Chondrocyte (in vitro differentiated cells): ENCODE data around the gene PRUNE1. TPM values are rescaled to one million over a fixed set of nuclear protein-coding genes. Genes with fewer than 3 reads are reported as not detected.
A peak's percentile ranks its signal among the peaks of the same experiment; 100 is the strongest.

Source experiments
- DNase-seq: peaks from one replicate; pipeline ENCODE4 v3.0.0; 2021; ENCODE audit warnings: mixed read lengths, low spot score
- H3K27ac Mint-ChIP-seq: one replicate; pipeline ENCODE4 v1.8.0; 2021; ENCODE audit warnings: mild to moderate bottlenecking, moderate library complexity, mixed read lengths; ENCODE audit not compliant: unreplicated experiment
- H3K27me3 Mint-ChIP-seq: 2 replicates; pipeline ENCODE4 v1.8.0; 2021; ENCODE audit warnings: low read depth, mixed read lengths
- H3K36me3 Mint-ChIP-seq: 2 replicates; pipeline ENCODE4 v1.8.0; 2021; ENCODE audit warnings: low read depth, mixed read lengths
- H3K4me1 Mint-ChIP-seq: 2 replicates; pipeline ENCODE4 v1.8.0; 2021; ENCODE audit warnings: low read depth, mild to moderate bottlenecking, mixed read lengths
- H3K4me3 Mint-ChIP-seq: one replicate; pipeline ENCODE4 v1.8.0; 2021; ENCODE audit warnings: mild to moderate bottlenecking, moderate library complexity, mixed read lengths; ENCODE audit not compliant: unreplicated experiment
- H3K9me3 Mint-ChIP-seq: 2 replicates; pipeline ENCODE4 v1.8.0; 2021; ENCODE audit warnings: low read depth, mixed read lengths
- CTCF ChIP-seq: fragments of 200-600 bp; sonication (generic); IDR thresholded peaks from 2 replicates; pipeline ENCODE4 v1.5.0; 2021; ENCODE audit warnings: antibody characterized with exemption, mild to moderate bottlenecking, moderate library complexity
- total RNA-seq: library from RNA; stranded (reverse); gene quantifications from 3 replicates; pipeline ENCODE4 v1.2.1, GENCODE V29; 2021

PRUNE1 gene
- total RNA-seq, 1 donor from 2014 or later: 14.1 TPM

DNA sequence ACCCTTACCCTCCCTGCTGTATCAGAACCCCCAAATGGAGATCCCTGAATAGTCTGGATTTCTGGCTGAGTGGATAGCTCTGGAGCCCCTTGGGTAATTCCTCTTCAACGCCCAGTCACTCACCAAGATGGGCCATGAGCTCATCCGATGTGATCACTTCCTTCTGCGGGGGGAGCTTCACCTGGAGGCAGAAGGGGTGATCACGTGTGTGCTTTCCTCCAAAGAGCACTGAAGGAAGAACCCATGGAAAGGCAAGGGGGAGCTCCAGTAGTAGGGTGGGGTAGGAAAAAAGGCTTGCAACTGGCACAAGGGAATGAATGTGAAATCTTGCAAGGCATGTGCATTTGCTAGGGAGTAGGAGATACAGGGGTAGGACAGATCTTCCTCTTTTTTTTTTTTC lies 6.6 kb upstream of the PRUNE1 start:
- Mint-ChIP-seq H3K27ac (no peak overlapping the region), H3K36me3 (peaks cover 15% of the 10 kb centered on the region), H3K4me1 (peaks cover 31% of the 10 kb centered on the region), H3K4me3 (no peak overlapping the region), H3K27me3 (no peaks in the 10 kb centered on the region), H3K9me3 (no peaks in the 10 kb centered on the region)
- no peak for DNase-seq
- TF ChIP-seq CTCF: no peak

- H3K4me1 Mint-ChIP-seq: peaks cover 35% of the 10 kb centered on the region
- DNase-seq: no peak
- no peaks in the 10 kb centered on the region for H3K9me3 Mint-ChIP-seq
- TF ChIP-seq CTCF: no peak
- no peaks in the 10 kb centered on the region for H3K27me3 Mint-ChIP-seq
- H3K36me3 Mint-ChIP-seq: peaks cover 12% of the 10 kb centered on the region
- H3K4me3 Mint-ChIP-seq: no peak overlapping the region
- no peak overlapping the region for H3K27ac Mint-ChIP-seq
Observed at GRCh38 chr1:151002051-151002450, 6.2 kb upstream of the PRUNE1 start.

GRCh38 chr1:151002611-151003010 lies 5.6 kb upstream of the PRUNE1 start:
- H3K36me3 Mint-ChIP-seq: peaks cover 10% of the 10 kb centered on the region
- no peaks in the 10 kb centered on the region for H3K9me3 Mint-ChIP-seq
- no peak for DNase-seq
- H3K4me3 Mint-ChIP-seq: no peak overlapping the region
- peaks cover 41% of the 10 kb centered on the region for H3K4me1 Mint-ChIP-seq
- no peaks in the 10 kb centered on the region for H3K27me3 Mint-ChIP-seq
- no peak for TF ChIP-seq CTCF
- H3K27ac Mint-ChIP-seq: no peak overlapping the region

- H3K4me1 Mint-ChIP-seq: peaks cover 46% of the 10 kb centered on the region
- H3K4me3 Mint-ChIP-seq: no peak overlapping the region
- no peaks in the 10 kb centered on the region for H3K27me3 Mint-ChIP-seq
- peaks cover 10% of the 10 kb centered on the region for H3K36me3 Mint-ChIP-seq
- no peak for DNase-seq
- TF ChIP-seq CTCF: no peak
- H3K27ac Mint-ChIP-seq: no peak overlapping the region
- H3K9me3 Mint-ChIP-seq: no peaks in the 10 kb centered on the region
Observed at GRCh38 chr1:151003180-151003579, 5.1 kb upstream of the PRUNE1 start.

DNA sequence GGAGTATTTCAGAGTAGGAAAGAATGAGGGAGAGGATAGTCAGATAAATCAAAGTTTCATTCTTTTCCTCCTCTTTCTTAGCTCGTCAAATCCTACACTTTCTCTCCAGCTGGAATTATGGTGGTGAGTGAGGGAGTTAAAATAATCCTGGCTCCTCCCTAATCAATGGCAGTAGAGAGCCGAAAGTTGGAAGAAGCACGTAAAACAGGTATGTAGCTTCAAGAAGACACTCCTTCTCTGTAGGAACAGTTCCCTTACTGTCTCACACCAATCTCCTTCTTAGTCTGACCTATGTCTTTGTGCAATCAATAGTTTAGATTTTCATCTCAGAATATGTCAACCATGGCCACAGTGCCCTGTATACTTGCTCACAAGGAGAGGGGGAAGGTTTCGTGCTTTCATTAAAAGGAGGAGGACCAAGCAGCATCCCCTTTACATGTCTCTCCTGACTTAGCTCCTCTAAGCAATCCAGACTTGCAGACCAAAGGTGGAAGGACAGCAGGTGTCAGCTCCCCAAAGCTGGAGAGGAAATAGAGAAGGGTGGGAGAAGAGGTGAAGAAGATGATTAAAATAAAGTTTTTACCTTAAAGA lies 2.4 kb upstream of the PRUNE1 start:
- H3K4me1 Mint-ChIP-seq: peaks cover 55% of the 10 kb centered on the region
- no peaks in the 10 kb centered on the region for H3K9me3 Mint-ChIP-seq
- H3K4me3 Mint-ChIP-seq: peak overlapping the region; percentile 96
- no peak for TF ChIP-seq CTCF
- DNase-seq: no peak
- no peaks in the 10 kb centered on the region for H3K27me3 Mint-ChIP-seq
- H3K36me3 Mint-ChIP-seq: peaks cover 10% of the 10 kb centered on the region
- H3K27ac Mint-ChIP-seq: peak overlapping the region; percentile 96
